GM19043 (cell line): Measurements from ENCODE around the gene UBR4.
"Not testable (repeated sequence)": the region's sequence is repeated elsewhere in the genome, so short reads cannot be mapped to it uniquely, and the experiment has no call there.

Source experiments
- ATAC-seq: cut with Tn5 transposase; IDR thresholded peaks from one replicate; pipeline ENCODE4 v1.9.1; 2021; ENCODE audit warnings: low read depth; ENCODE audit not compliant: unreplicated experiment

UBR4 gene

DNA sequence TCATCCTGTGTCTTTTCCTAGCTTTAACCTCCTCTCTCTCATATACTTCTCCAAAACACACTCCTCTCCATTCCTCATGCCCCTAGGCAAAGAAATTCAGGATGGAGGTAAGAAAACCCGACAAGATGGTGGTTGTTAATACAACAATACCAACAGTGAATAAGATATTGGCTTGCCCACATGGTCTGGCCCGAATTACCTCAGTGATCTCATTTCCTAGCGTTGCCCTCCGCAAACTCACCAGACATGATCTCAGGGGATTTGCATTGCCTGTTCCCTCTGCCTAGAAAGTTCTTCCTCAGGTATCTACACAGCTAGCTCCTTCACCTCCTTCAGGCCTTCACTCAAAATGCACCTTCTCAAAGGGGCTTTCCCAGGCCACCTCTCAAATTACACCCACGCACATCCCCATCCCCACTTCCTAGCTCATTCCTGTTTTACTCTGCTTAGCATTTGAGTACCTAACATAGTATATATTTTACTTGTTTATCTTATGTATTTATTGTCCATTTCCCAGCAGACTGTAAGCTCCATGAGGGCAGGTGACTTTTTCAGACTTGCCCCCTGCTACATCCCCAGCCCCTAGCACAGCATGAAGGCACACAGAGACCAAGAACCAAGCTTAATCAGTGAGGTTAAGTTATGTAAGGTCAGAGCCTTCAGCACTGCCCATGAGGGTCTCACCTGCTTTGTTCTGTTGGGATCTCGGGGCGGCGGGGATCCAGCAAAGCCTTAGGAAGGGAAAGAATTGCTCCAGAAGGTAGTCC is 10.2 kb upstream of the UBR4 start:
- ATAC-seq, result no peak

DNA sequence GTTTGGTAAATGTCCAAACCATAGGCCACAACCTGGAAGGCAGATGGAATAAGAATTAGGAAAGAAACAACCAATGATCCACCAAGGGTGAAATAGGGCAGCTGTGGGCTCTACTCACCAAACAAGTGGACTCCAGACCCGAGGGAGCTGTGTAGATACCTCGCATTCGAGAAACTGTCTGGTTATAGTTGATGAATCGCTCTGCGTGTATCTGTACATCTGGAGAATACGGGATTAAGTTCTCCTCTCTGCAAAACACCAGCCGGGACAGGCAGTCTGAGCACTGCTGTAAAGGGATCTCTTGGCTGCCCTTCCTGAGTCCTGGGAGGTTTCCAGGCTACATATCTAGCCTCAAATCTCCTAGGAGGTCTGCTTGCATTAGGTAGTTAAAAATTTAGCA is 9.4 kb upstream of the UBR4 start:
- ATAC-seq, result no peak

DNA sequence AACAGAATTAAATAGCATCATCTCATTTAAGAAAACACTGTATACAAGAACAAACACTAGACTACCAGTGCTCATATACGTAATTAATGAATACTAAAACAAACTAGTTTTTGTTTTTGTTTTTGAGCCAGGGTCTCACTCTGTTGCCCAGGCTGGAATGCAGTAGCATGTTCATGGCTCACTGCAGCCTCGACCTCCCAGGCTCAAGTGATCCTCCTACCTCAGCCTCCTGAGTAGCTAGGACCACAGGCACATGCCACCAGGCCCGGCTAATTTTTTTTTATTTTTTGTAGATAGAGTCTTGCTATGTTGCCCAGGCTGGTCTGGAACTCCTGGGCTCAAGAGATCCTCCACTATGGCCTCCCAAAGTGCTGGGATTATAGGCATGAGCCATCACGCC is 6.5 kb upstream of the UBR4 start:
- not testable (repeated sequence) for ATAC-seq

DNA sequence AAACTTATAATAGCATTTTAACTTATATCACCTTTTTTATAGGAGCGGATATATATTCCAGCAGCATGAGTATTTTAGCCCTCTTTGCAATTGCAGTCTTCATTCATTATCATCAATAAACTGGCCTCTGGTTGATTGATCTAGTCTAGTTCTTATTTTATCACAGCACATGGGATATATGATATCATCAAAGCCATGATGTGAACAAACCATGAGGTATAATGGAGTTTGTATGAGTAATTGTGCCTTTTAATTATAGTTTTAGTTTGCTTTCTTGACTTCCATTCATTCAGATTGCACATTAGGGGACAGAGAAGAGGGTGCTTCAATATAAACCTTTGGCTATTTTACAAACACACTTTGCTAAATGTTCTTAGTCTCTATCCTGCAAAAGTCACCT is 3.5 kb upstream of the UBR4 start:
- no peak for ATAC-seq

DNA sequence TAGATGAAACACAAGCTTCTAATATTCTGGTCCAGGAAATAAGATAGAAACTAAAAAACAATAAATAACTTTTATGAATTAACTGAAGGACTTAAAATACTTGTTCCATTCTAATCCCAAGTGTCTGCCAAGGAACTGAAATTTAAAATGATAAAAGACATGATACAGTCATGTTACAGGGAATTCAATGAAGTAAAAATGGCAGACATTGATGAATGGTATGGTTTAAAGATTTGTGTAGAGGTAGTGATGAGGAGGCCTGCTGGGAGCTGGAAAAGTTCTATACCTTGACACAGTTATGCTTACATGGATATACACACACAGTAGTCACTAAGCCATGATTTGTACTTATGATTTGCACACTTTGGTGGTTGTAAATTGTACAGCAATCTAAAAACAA is 2.1 kb upstream of the UBR4 start:
- no peak for ATAC-seq

DNA sequence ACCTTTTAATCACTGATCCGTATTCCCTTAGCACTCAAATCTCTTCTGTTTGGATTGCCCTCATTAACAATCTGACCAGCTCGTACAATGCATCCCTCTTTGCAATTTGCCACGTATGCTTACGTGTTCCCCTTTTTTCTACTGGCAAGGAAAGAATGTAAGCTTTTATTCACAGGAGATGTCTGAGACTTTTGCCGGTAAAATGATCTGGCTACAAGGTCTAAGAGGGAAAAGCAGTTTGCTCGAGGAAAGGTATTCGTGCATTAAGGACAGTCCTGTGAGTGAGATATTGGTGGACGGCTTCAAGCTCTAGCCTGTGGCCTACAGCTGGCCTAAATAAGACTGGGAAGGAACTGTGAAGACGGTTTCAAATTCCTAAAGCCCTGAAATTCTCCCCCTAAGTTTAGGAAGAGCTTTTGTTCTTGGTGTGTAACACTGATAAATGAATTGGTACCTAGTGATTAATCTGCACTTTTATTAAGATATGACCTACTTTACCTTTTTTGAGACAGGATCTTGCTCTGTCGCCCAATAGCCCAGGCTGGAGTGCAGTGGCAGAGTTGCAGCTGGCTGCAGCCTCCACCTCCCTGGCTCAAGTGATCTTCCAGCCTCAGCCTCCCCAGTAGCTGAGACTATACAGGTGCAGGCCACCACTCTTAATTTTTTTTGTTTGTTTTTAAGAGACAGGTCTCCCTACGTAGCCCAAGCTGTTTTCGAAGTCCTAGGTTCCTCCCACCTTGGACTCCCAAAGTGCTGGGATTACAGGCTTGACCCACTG is 895 bp upstream of the UBR4 start:
- ATAC-seq, result no peak

DNA sequence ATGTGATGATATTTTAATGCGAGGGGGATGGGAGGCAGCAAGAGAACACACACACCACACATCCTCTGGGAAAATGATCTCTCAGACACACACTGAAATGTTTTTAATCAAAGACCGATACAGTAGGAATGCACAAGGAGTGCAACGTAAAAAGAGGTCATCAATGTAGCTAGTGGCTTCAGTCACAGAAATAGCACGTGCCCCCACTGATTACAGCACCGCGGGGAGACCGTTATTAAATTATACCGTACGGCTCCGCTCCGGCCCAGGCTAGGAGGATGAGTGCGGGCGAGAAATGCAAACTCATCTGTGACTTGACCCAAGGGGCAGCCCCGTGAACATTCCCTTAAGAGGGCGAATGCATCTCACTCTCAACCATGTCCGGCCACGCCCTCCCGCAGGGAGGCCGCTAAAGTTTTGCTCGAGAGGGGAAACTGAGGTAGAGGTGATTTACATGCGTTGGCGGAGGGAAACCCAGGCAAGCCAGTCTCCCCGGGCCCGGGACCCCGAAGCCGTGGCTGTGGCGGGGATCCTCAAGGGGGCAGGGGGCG is 552 bp downstream of the UBR4 start:
- peak; percentile 43 for ATAC-seq

DNA sequence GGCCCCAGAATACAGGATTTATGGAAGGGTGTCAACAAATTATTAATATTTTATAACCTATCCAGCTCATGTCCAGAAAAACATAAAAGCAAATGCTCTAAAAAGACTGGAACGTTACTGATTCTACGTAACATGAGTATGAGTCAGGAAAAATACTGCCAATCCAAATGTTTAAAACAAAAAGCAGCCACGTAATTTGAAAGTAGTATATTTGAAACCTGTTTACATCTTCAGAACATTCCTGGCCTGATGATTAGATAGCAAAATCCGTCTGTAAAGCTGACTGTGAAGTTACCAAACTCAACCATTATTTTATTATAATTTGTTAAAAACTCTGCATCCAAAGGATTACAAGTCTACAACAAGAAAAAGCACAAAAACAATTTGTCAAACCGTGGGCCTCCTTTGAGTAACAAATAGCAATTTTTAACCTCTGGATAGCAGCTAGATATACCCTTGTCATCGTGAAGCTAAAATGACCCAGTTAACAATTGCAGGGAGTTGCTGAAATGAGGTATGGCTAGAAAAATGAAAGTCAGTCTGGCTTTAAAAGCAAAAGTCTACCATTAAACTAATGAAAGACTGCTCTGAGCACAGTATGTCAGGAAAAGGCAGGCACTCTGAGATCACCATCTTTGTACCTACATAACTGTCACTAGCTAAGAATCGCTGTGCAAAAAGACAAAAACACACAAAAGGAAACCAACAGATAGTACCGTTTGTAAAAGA is 1.2 kb downstream of the UBR4 start:
- ATAC-seq, result no peak

DNA sequence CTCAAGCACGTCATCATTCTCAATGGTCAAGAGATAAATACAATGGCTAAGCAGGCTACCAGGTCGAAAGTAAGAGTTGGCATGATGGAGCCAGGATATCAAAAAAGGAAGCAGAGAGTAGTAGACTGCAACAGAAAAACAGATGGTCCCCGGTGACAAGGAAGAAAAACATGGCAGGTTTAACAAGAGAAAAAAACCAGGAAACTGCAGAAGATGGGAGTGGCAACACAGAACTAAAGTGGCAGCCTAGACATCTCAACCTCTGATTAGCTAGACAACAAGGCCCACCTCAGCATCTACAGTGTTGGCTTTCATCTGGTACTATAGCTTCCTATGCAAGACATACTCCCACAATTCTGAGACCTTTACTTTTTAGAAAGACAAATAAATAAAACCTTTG is 3.1 kb downstream of the UBR4 start:
- ATAC-seq, result no peak

DNA sequence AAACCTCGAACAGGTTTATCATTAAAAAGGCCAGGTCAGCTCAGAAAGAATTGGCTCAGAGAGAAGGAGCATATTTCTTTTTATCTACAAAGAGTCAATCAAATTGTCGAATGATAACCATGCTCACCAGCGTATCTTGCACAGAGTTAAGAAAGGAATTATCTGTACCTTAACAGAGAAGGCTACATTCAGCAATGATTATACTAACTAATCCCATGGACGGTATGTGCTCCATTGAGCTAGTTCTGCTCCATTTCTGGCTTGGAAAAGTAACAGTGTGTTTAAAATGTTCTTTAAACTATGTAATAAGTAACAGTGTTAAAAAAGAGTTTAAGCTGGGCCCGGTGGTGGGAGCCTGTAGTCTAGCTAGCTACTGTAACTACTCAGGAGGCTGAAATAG is 4.2 kb downstream of the UBR4 start:
- no peak for ATAC-seq

DNA sequence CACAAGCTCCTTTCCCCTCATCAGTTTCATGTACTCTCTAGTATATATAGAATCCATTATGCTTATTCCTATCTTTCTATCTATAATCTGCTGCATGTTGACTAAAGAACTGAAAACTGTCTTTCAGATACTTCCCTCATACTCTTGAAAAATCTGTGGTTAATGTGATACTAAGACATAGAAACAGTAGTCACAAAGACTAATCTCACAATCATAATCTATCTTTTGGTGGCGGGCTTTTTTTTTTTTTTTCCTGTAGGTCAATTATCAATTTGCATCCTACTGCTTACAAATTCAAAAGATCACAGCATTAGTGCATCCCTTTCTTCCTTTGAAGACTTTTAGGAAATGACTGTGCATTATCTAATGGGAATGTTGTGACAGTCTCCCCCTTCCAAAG is 4.7 kb downstream of the UBR4 start:
- ATAC-seq, result no peak

DNA sequence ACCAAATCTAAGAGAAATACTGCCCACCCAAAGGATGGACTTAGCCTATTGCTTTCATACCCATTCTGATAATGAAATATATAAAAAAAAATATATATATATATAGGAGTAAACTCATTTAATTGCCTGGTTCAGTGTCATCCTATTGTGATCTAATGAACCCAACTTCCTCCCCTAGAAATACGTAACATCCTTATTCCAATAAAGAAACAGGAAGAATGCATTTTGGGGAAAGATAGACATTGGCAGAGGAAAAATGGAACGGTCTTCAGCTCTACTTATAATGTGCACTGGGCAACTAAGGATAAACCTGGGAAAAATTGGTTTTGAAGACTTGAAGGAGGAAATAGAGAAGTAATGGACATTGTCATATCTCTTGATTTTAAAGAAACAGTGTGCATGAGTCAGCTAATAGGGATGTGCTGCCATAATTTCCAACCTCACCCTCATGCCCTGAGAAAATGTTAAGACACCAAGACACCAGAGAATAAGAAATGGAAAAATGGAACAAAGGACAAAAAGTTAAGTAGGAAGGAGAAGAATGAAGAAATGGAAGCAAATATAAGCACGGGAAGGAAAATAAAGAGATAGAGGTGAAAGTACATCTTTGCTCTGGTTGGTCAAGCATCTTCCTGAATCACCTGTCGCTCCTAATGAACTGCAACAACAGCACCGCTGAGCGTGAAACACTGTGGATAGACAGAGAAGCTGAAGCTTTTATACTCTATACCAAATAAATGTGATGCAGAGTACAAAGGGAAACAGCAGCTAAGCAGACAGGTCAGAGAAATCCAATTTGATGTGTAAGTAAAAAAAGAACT is 5.4 kb downstream of the UBR4 start:
- ATAC-seq, result no peak

DNA sequence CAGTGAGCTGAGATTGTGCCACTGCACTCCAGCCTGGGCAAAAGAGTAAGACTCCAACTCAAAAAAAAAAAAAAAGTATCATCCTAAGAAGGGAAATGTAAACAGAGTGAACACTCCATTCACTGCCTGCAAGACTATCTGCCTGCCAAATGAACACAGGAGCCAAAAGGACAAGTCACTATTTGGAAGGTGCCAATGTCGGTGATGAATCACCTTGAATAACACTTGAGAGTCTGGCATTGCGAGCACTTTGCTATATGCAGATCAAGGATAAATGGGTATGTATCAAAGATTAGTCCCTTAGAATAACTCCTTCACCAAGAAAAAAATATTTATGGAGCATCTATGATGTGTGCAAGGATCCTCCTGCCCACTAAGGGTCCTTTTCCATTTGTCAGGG is 6.6 kb downstream of the UBR4 start:
- ATAC-seq, result no peak

DNA sequence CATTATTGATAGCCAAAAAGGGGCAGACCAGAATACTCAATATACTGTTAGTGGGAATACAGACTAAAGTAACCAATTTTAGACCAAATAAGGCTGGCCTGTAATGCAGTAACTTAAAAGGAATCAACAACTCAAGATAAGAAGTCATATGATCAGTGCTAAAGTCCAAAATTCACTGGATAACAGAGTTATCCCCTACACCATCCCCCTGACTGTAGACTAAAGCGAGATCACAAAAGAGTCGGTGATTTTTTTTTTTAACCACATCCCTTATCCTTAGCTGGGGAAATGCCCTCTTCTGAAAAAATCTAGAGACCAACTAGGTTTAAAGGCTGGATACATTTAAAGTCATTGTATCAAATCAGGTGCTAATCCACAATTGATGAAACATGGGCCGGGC is 7.7 kb downstream of the UBR4 start:
- no peak for ATAC-seq

DNA sequence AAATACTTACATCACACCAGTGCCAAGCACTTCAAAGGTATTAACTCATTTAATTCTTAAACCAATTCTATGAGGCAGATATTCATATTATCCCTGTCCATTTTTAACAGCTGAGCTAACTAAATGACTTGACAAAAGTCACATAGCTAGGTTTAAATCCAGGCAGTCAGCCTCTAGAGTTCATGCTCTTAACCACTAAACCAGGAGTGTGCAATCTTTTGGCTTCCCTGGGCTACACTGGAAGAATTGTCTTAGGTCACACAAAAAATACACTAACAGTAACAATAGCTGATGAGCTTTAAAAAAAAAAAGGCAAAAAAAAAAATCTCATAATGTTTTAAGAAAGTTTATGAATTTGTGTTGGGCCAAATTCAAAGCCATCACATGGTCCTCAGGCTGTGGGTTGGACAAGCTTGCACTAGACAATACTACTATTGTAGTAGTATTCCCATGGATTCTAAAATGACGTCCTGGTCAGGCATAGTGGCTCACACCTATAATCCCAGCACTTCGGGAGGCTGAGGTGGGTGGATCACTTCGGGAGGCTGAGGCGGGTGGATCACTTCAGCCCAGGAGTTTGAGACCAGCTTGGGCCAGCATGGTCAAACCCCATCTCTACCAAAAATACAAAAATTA is 10.0 kb downstream of the UBR4 start:
- ATAC-seq, result no peak

DNA sequence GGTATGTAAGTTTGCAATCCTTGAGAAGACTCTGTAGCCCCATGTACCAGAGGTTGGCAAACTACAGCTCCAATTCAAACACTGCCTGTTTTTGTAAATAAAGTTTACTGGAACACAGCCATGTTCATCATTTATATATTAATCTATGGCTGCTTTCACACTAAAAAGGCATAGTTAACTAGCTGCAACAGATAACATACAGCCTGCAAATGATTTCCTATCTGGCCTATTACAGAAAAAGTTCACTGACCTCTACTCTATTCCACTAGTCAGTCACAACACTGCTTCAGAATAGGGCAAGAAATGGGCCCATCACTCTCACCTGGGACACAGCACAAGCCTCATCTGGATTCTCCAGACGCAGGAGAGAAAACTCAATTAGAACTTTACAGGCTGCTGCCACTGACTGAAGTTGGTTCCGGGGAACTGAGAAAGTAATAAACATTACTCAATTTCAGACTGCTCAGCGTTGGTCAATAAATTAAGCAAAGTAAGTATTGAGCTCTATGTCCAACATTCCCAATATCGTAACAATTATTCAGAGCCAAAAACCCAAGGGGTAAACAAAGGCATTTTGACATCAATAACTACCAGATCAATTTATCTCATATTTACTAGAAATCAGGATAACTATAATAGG is 10.6 kb downstream of the UBR4 start:
- ATAC-seq, result no peak

DNA sequence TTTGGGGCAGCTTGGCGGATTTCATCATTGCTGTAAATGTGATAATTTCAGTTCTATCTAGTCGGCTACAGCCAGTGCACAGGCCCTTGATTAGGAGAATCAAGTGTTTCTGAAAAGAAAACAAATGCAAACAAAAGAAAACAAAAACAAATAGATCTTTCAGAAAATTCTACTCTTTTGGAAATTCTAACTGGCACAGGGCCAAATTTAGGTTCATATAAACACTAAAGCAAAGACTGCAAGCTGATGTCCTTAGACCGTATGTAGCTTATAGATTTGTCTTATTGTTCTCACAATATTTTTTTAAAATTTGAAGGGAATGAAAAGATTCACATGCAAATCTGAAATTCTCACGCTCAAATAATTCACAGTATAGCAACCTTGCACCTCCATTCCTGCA is 11.2 kb downstream of the UBR4 start:
- no peak for ATAC-seq

DNA sequence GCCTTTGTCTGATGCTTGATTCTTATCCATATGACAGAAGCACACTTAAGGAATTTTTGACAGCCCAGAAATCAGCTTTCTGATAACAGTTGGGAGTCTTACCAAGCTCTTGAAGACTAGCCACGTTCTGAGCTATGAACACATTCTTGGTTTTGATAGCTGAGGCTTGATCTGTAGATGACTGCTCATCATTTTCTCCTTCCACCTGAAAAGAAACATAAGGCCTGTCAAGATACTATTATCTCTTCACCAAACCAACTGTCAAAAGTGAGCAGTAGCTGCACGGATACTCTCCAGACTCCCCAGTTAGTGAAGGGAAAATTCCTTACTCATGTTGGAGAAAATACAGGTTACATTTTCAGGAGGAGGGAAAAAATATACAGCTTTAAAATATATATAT is 12.2 kb downstream of the UBR4 start:
- ATAC-seq, result no peak

DNA sequence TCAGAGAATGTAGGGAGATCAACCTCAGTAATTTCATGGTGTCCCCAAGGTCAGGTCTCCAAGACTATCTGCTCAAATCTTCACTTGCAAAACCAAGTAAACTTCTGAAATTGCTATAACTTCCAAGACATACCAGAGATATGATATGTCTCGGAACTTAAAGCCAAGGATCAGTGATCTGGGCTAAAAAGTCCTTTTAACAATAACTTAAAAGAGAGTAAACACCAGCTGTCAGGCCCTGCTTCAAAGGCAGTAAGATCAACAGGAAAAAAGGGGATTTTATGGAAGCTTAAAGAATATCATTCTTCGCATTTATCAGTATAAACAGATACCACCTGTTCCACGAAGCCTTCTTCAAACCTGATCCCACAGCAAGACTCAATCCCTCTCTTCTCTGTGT is 13.7 kb downstream of the UBR4 start:
- no peak for ATAC-seq

DNA sequence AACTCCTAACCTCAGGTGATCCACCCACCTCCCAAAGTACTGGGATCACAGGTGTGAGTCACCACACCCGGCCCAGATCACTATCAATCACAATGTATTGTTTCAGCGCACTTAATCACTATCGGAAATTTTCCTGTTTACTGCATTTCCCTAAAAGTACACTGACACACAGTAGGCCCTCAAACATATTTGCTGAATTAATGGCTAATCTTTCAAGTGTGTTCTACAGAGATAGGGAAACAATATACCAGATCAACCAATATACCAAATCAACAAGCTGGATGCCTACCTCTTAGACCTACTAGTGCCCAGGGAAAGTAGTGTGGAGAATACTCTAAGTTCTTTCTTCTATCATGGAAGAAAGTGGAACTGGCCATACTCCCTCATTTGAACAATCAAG is 17.1 kb downstream of the UBR4 start:
- no peak for ATAC-seq
